HCT116 (cell line): ENCODE data around the gene CEP70.
"Not testable (repeated sequence)": the region's sequence is repeated elsewhere in the genome, so short reads cannot be mapped to it uniquely, and the experiment has no call there.

Experiments
- CTCF ChIP-seq, 3 experiments: fragments of 200-600 bp in 1 of 3; sonication (generic) in 1 of 3; IDR thresholded peaks in 2 of 3; conservative IDR thresholded peaks in 1 of 3; 2 replicates each; pipeline ENCODE4 v1.5.1; 2012 to 2017; ENCODE audit warnings: low read depth in 2 of 3, low read length in 2 of 3, antibody characterized with exemption in 1 of 3, borderline replicate concordance in 1 of 3, control low read depth in 1 of 3, mild to moderate bottlenecking in 1 of 3, mixed read lengths in 1 of 3, mixed run types in 1 of 3, moderate library complexity in 1 of 3; ENCODE audit not compliant: insufficient read depth in 1 of 3
- EZH2 ChIP-seq: fragments of 200-600 bp; sonication (generic); IDR thresholded peaks from 2 replicates; pipeline ENCODE4 v1.6.1; 2017; ENCODE audit warnings: antibody characterized with exemption, mixed run types
- EZH2phosphoT487 ChIP-seq: fragments of 200-600 bp; IDR thresholded peaks from 2 replicates; pipeline ENCODE4 v1.6.1; 2018; ENCODE audit warnings: antibody characterized with exemption, borderline replicate concordance
- POLR2A ChIP-seq: IDR thresholded peaks from 2 replicates; pipeline ENCODE4 v1.7.0; 2011; ENCODE audit warnings: borderline replicate concordance; ENCODE audit not compliant: insufficient read depth, insufficient read length; ENCODE audit errors: extremely low read depth
- POLR2AphosphoS5 ChIP-seq: IDR thresholded peaks from 2 replicates; pipeline ENCODE4 v1.6.1; 2011; ENCODE audit warnings: mild to moderate bottlenecking, low read depth, low read length, moderate library complexity
- RAD21 ChIP-seq: IDR thresholded peaks from 2 replicates; pipeline ENCODE4 v1.6.1; 2012; ENCODE audit warnings: low read depth, mild to moderate bottlenecking
- REST ChIP-seq: IDR thresholded peaks from 2 replicates; pipeline ENCODE4 v1.6.1; 2012; ENCODE audit warnings: low read depth
- SIN3A ChIP-seq: IDR thresholded peaks from 2 replicates; pipeline ENCODE4 v1.6.1; 2012; ENCODE audit warnings: low read depth
- SP1 ChIP-seq: IDR thresholded peaks from 2 replicates; pipeline ENCODE4 v1.6.1; 2012; ENCODE audit warnings: low read depth
- ZNF274 ChIP-seq: fragments of 200-500 bp; sonication (Bioruptor generic); IDR thresholded peaks from 2 replicates; pipeline ENCODE4 v1.6.1; 2014; ENCODE audit warnings: mild to moderate bottlenecking, low read depth, low read length, inconsistent platforms

- not testable (repeated sequence) for TF ChIP-seq CTCF (IDR thresholded peaks at IDR 0.05 in 2 of 3, conservative IDR thresholded peaks at IDR 0.05 in 1 of 3; ENCODE audit: borderline replicate concordance in 1 of 3, insufficient read depth in 1 of 3, low read depth in 2 of 3, low read length in 2 of 3); SP1; REST; EZH2phosphoT487; ZNF274; POLR2A; SIN3A; POLR2AphosphoS5; EZH2; RAD21
Observed at GRCh38 chr3:138453940-138454339, 140.1 kb downstream of the CEP70 start.
